Right lobe of liver (tissue), 4 donors: ENCODE data around the gene LRBA.

ENCODE experiments used
- CTCF ChIP-seq, 4 donors: fragments of 200-600 bp in 3 of 4; fragments of 450-650 bp in 1 of 4; IDR thresholded peaks; one replicate each; pipeline versions ENCODE4 v1.5.1 to v1.8.0; 2016 to 2022; ENCODE audit warnings: antibody characterized with exemption in 4 of 4, mild to moderate bottlenecking in 2 of 4
- POLR2A ChIP-seq: fragments of 450-650 bp; IDR thresholded peaks from one replicate; pipeline ENCODE4 v1.6.1; 2017; ENCODE audit warnings: antibody characterized with exemption, mild to moderate bottlenecking
- donor health status: DM: no; HTN: no; CAD: no.
- donor health status: DM: no; HTN: no; CAD: no.
- donor health status: DM: no; HTN: yes; CAD: no.

- TF ChIP-seq CTCF (IDR thresholded peaks at IDR 0.05): no peak
- TF ChIP-seq POLR2A: no peak
Measured at GRCh38 chr4:150940123-150940522, 75.0 kb downstream of the LRBA start.
